ENCODE data around the gene PCYT2.

Gene PCYT2

DNA sequence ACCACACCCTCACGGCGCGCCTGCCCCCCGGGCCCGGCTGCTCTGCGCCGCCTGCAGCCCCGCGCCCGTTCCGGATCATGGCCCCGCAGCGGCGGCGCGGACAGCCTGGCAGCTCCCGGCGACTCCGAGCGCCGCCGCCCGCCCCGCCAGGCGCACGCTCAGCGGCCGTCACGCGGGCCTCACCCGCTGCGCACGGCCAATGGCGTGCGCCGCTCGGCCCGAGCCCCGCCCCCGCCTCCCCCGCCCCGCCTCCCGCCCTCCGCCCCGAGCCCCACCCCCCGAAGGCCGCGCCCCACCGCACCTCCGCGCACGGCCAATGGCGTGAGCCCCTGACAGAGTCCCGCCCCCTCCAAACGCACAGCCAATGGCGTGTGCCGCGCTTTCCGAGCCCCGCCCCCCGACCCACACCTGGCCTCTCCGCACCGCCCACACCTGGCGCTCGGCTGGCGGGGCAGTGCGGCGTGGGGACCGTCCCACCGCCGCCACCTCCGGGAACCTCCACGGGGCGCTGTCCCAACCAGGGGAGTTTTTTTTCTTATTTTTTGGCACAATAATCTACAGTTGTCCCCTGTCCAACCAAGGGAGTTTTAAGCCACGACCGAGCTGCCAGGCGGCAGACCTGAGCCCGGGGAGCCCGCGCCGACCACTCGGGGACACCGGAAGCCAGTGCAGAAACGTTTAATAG is at the start of gene PCYT2:
Gene PCYT2, minus strand, starts transcription at position 123 of the 685 bp plus-strand sequence. Its CDS starts 44 bp downstream, at position 79.
- ATAC-seq (ENCODE audit: insufficient read depth, low read depth): peak; percentile 88
- H3K4me3 ChIP-seq (ENCODE audit: low read depth in 1 of 2, low read length in 2 of 2): peak within 1 kb of the TSS; percentile 45 to 95; a peak in 3 of 4 replicates
- peak within 1 kb of the TSS; percentile 67 for H3K27ac ChIP-seq (ENCODE audit: low read length)
- peak within 1 kb of the TSS; percentile 60 for H2AFZ ChIP-seq (ENCODE audit: low read depth, low read length)
- no peaks in the 10 kb centered on the region for H3K9me3 ChIP-seq (ENCODE audit: insufficient read depth, low read length, severe bottlenecking)
- peaks cover 32% of the 10 kb centered on the region for H3K79me2 ChIP-seq (ENCODE audit: insufficient read depth, low read length)
- peak within 1 kb of the TSS; percentile 70 for H3K9ac ChIP-seq (ENCODE audit: low read depth, low read length)
- TF ChIP-seq, protein P1, sequence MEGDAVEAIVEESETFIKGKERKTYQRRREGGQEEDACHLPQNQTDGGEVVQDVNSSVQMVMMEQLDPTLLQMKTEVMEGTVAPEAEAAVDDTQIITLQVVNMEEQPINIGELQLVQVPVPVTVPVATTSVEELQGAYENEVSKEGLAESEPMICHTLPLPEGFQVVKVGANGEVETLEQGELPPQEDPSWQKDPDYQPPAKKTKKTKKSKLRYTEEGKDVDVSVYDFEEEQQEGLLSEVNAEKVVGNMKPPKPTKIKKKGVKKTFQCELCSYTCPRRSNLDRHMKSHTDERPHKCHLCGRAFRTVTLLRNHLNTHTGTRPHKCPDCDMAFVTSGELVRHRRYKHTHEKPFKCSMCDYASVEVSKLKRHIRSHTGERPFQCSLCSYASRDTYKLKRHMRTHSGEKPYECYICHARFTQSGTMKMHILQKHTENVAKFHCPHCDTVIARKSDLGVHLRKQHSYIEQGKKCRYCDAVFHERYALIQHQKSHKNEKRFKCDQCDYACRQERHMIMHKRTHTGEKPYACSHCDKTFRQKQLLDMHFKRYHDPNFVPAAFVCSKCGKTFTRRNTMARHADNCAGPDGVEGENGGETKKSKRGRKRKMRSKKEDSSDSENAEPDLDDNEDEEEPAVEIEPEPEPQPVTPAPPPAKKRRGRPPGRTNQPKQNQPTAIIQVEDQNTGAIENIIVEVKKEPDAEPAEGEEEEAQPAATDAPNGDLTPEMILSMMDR (IDR thresholded peaks at IDR 0.05; ENCODE audit: borderline replicate concordance, extremely low read depth, low read length, poor library complexity, severe bottlenecking): peak; percentile 37
- TF ChIP-seq EZH2 (IDR thresholded peaks at IDR 0.05; ENCODE audit: borderline replicate concordance, low read depth, low read length, severe bottlenecking): no peak
- peak within 1 kb of the TSS; percentile 76 for H3K4me2 ChIP-seq (ENCODE audit: insufficient read depth, low read length)
- no peaks in the 10 kb centered on the region for H3K27me3 ChIP-seq (ENCODE audit: insufficient read depth, low read length, poor library complexity)
- H4K20me1 ChIP-seq (ENCODE audit: insufficient read depth, low read length): peaks cover 70% of the 10 kb centered on the region
- peaks cover 32% of the 10 kb centered on the region for H3K4me1 ChIP-seq (ENCODE audit: insufficient read depth, low read length)
- peak; percentile 90 for DNase-seq
- H3K36me3 ChIP-seq (ENCODE audit: insufficient read depth, low read length): peaks cover 79% of the 10 kb centered on the region

DNA sequence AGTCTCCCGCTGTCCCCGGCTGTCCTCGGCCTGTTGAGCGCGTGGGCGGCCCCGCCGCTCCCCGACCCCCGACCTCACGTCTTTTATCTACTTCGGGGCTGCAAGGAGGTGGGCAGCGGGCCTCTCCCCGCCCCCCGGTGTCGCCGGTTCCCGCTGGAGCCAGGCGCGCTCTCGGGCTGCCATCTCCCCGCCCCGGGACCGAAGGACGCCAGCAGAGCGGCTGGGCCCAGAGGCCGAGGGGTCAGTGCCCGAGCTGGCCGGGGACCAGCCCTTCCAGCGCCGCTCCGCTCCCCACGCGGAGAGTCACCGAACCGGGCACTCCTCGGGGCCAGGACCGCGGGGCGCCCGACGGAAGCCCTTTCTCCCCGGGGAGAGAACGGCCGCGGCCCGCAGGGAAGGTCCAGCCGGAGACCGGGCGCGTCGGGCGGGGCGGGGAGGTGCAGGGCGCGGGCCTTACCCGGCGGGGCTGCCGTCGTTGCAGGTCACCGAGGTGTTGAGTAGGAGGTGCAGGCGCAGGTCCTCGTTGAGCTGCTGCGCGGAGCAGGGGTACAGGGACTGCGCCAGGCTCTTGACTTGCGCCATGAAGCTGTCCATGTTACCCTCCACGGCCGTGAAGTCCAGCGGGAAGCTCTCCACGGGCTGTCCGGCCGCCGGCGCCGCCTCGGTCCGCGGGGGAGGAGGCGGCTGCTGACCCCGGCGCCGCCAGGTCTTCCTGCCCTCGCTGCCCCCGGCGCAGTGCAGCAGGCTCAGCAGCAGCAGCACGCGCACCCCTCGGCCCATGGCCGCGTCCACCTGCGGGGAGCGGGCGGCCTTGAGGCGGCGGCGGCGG is 49.1 kb upstream of the PCYT2 start:
- DNase-seq: no peak

DNA sequence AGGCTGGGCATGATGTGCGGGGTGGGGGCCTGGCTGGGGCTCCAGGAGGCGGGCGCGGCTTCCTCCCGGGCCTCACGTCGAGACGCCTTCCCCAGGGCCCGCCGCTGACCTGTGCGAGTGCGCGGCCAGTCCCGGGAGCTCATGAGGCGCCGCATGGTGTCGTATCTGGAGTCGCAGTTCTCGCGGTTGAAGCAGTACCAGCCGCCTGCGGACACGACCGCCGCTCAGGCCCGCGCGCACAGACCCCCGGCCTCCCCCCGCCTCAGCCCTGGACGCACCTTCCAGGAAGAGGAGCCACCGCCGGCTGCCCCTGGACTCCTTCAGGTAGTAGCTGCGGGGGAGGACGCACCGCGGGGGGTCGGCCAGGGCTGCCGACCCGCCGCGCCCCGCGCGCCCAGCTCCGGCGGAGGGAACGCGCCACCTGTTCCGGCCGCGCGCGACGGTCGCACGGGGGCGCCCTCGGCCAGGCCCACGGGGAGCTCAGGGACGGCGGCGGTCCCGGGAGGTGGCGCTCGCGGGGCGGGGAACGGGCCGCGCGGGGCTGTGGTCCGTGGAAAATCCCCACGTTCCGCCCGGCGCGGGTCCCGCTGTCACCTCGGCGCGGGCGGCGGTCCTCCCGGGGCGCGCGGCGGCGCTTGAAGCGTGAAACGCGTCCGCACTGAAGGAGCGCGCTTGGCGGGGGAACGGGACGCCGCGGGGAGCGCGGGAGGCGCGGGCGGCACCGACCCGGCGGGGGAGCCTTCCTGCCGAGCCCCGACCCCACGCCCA is 48.3 kb upstream of the PCYT2 start:
- peaks cover 20% of the 10 kb centered on the region for H3K27me3 ChIP-seq (ENCODE audit: insufficient read depth, low read length, poor library complexity)
- no peak overlapping the region for H3K9ac ChIP-seq (ENCODE audit: low read depth, low read length)
- H3K9me3 ChIP-seq (ENCODE audit: insufficient read depth, low read length, severe bottlenecking): no peaks in the 10 kb centered on the region
- H3K27ac ChIP-seq (ENCODE audit: low read length): no peak overlapping the region
- peaks cover 6% of the 10 kb centered on the region for H3K4me1 ChIP-seq (ENCODE audit: insufficient read depth, low read length)
- no peaks in the 10 kb centered on the region for H3K36me3 ChIP-seq (ENCODE audit: insufficient read depth, low read length)
- ATAC-seq (ENCODE audit: insufficient read depth, low read depth): peak; percentile 87
- no peaks in the 10 kb centered on the region for H3K79me2 ChIP-seq (ENCODE audit: insufficient read depth, low read length)
- no peaks in the 10 kb centered on the region for H4K20me1 ChIP-seq (ENCODE audit: insufficient read depth, low read length)
- no peak overlapping the region for H2AFZ ChIP-seq (ENCODE audit: low read depth, low read length)
- no peak overlapping the region for H3K4me3 ChIP-seq (ENCODE audit: low read depth in 1 of 2, low read length in 2 of 2)
- H3K4me2 ChIP-seq (ENCODE audit: insufficient read depth, low read length): peak overlapping the region; percentile 12; the same call in 1 of the 2 replicates
- no peak for TF ChIP-seq EZH2 (IDR thresholded peaks at IDR 0.05; ENCODE audit: borderline replicate concordance, low read depth, low read length, severe bottlenecking)
- TF ChIP-seq, protein P1 (IDR thresholded peaks at IDR 0.05; ENCODE audit: borderline replicate concordance, extremely low read depth, low read length, poor library complexity, severe bottlenecking): peak; percentile 77
- DNase-seq: peak; percentile 57

More for the DNA sequence above, 49.1 kb upstream of the PCYT2 start:
- no peak for TF ChIP-seq EZH2 (IDR thresholded peaks at IDR 0.05; ENCODE audit: borderline replicate concordance, low read depth, low read length, severe bottlenecking)
- TF ChIP-seq, protein P1 (IDR thresholded peaks at IDR 0.05; ENCODE audit: borderline replicate concordance, extremely low read depth, low read length, poor library complexity, severe bottlenecking): no peak
- ATAC-seq (ENCODE audit: insufficient read depth, low read depth): no peak
- no peaks in the 10 kb centered on the region for H3K36me3 ChIP-seq (ENCODE audit: insufficient read depth, low read length)
- no peak overlapping the region for H3K27ac ChIP-seq (ENCODE audit: low read length)
- peaks cover 20% of the 10 kb centered on the region for H3K27me3 ChIP-seq (ENCODE audit: insufficient read depth, low read length, poor library complexity)
- H3K9ac ChIP-seq (ENCODE audit: low read depth, low read length): no peak overlapping the region
- H3K79me2 ChIP-seq (ENCODE audit: insufficient read depth, low read length): no peaks in the 10 kb centered on the region
- H2AFZ ChIP-seq (ENCODE audit: low read depth, low read length): no peak overlapping the region
- H3K9me3 ChIP-seq (ENCODE audit: insufficient read depth, low read length, severe bottlenecking): no peaks in the 10 kb centered on the region
- peaks cover 6% of the 10 kb centered on the region for H3K4me1 ChIP-seq (ENCODE audit: insufficient read depth, low read length)
- H4K20me1 ChIP-seq (ENCODE audit: insufficient read depth, low read length): no peaks in the 10 kb centered on the region
- no peak overlapping the region for H3K4me2 ChIP-seq (ENCODE audit: insufficient read depth, low read length)
- H3K4me3 ChIP-seq (ENCODE audit: low read depth in 1 of 2, low read length in 2 of 2): no peak overlapping the region

Data from DND-41 (cell line).